NT2/D1 (cell line): Measurements from ENCODE around the gene MMP24.

Experiments used
- SUZ12 ChIP-seq: IDR thresholded peaks from 2 replicates; pipeline ENCODE4 v1.6.1; 2011; ENCODE audit not compliant: insufficient read length, insufficient read depth; ENCODE audit errors: extremely low read depth
- YY1 ChIP-seq: IDR thresholded peaks from 2 replicates; pipeline ENCODE4 v1.6.1; 2011; ENCODE audit not compliant: insufficient read length, insufficient read depth
- ZNF274 ChIP-seq: IDR thresholded peaks from 2 replicates; pipeline ENCODE4 v1.6.1; 2011; ENCODE audit warnings: mild to moderate bottlenecking, low read depth, low read length

DNA sequence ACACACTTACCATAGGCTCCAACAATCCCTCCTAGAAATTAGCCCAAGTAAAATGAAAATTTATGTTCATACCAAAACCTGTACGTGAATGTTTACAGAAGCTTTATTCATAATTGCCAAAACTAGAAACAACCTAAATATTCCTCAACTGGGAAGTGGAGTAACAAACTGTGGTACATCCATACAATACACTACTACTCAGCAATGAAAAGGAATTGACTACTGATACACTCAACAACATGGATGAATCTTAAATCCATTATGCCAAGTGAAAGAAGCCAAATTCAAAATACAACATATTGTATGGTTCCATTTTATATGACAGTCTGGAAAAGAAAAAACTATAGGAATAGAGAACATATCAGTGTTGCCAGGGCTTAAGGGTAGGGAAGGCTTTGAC is 19.7 kb upstream of the MMP24 start:
- TF ChIP-seq YY1 (no peak), SUZ12 (no peak), ZNF274 (no peak)
